Coronary artery (tissue), 2 donors: ENCODE data around the gene CZIB.
A peak's percentile ranks its signal among the peaks of the same experiment; 100 is the strongest.
"Not testable (repeated sequence)": the region's sequence is repeated elsewhere in the genome, so short reads cannot be mapped to it uniquely, and the experiment has no call there.

ENCODE experiments used
- DNase-seq: peaks from one replicate; pipeline ENCODE4 v3.0.0-alpha.2; 2017; ENCODE audit warnings: low spot score
- H3K27ac ChIP-seq, 2 donors: fragments of 200-600 bp; sonication (generic); one replicate each; pipeline ENCODE4 v1.5.1; 2016 to 2019
- H3K4me3 ChIP-seq: fragments of 200-600 bp; sonication (generic); 2 replicates; pipeline ENCODE4 v1.5.1; 2016; ENCODE audit warnings: mild to moderate bottlenecking, moderate library complexity
- CTCF ChIP-seq: fragments of 200-600 bp; sonication (generic); IDR thresholded peaks from one replicate; pipeline ENCODE4 v1.5.1; 2019; ENCODE audit warnings: antibody characterized with exemption

CZIB gene

DNA sequence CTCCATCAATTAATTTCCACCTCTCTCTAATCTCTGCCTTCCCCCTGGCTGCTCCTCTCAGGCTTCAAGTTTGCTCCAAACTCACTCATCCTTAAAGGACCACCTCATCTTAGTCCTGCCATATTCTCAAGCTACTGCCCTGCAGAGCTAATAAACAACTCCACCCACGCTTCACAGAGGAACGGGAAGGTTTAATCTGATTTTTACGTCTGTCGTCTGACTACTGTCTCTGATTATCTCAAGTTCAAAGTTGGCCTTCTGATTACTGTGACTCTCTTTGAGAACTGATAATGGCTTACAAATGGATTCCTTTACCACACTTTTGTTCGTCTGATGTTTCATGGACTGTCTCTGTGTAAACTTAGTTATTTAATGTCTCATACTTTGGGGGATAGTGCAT is 31.4 kb downstream of the CZIB start:
- Histone ChIP-seq H3K27ac (no peak overlapping the region), H3K4me3 (no peak overlapping the region)
- no peak for DNase-seq
- no peak for TF ChIP-seq CTCF

DNA sequence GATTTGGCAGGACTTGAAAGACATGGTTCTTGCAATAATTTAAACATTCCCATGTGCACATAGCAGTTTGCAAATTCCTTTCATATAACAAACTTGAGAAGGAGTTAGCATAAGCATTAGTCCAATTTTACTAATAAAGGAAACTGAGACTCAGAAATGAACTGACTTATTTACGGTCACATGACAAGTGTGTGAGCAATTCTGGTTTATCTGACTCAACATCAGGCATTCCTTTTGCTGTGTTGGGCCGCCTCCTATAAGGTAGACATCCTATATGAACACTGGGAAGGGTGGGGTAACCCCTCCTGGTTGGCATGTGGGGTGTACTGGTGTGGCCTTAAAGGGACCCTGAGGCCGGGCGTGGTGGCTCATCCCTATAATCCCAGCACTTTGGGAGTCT is 32.3 kb downstream of the CZIB start:
- DNase-seq, result no peak
- TF ChIP-seq CTCF, result no peak
- H3K4me3 ChIP-seq, result no peak overlapping the region
- no peak overlapping the region for H3K27ac ChIP-seq

- no peak for TF ChIP-seq CTCF
- H3K27ac ChIP-seq, result no peak overlapping the region
- DNase-seq, result no peak
- H3K4me3 ChIP-seq, result no peak overlapping the region
Observed at GRCh38 chr1:53187401-53187800, 33.0 kb downstream of the CZIB start.

- no peak for DNase-seq
- no peak for TF ChIP-seq CTCF
- H3K4me3 ChIP-seq, result no peak overlapping the region
- no peak overlapping the region for H3K27ac ChIP-seq
Observed at GRCh38 chr1:53186533-53186932, 33.9 kb downstream of the CZIB start.

- peak overlapping the region; percentile 61 for H3K4me3 ChIP-seq
- H3K27ac ChIP-seq, DNase-seq: not testable (repeated sequence)
Observed at GRCh38 chr1:53185955-53186297, 34.5 kb downstream of the CZIB start.

GRCh38 chr1:53183095-53183990 is 37.1 kb downstream of the CZIB start:
- DNase-seq, result peak; percentile 71

GRCh38 chr1:53182716-53183094 is 37.7 kb downstream of the CZIB start:
- Histone ChIP-seq H3K4me3 (no peak overlapping the region), H3K27ac (peak overlapping the region in 1 of 2 donors; percentile 69)
- peak; percentile 40 for DNase-seq
- no peak for TF ChIP-seq CTCF

More at GRCh38 chr1:53183095-53183990, 37.1 kb downstream of the CZIB start:
- Histone ChIP-seq H3K4me3 (no peak overlapping the region), H3K27ac (peak overlapping the region in 1 of 2 donors; percentile 69)
- TF ChIP-seq CTCF, result no peak
